Thoracic aorta (tissue), 2 donors: ENCODE data around the gene ASB1. TPM values are rescaled to one million over a fixed set of nuclear protein-coding genes. Genes with fewer than 3 reads are reported as not detected.
"Not testable (repeated sequence)": the region's sequence is repeated elsewhere in the genome, so short reads cannot be mapped to it uniquely, and the experiment has no call there.

ENCODE experiments used
- ATAC-seq: fragments of 150-250 bp; one replicate; pipeline ENCODE4 v1.8.0; 2017; ENCODE audit warnings: low read depth; ENCODE audit not compliant: insufficient number of reproducible peaks, low FRiP score
- DNase-seq: peaks from one replicate; pipeline ENCODE4 v3.0.0-alpha.2; 2020; ENCODE audit warnings: low spot score
- H3K27ac ChIP-seq, 2 donors: fragments of 200-600 bp; sonication (generic); 1 replicate in 1 of 2; 2 replicates in 1 of 2; pipeline ENCODE4 v1.5.1; 2016; ENCODE audit warnings: mild to moderate bottlenecking in 2 of 2, moderate library complexity in 2 of 2
- H3K27me3 ChIP-seq: fragments of 200-600 bp; sonication (generic); replicated peaks from 2 replicates; pipeline ENCODE4 v1.6.0; 2016; ENCODE audit warnings: mild to moderate bottlenecking; ENCODE audit not compliant: insufficient read depth
- H3K36me3 ChIP-seq: fragments of 200-600 bp; sonication (generic); one replicate; pipeline ENCODE4 v1.5.1; 2016
- H3K4me1 ChIP-seq, 2 donors: fragments of 200-600 bp; sonication (generic); 1 replicate in 1 of 2; 2 replicates in 1 of 2; pipeline versions ENCODE4 v1.5.1 to v1.6.0; 2016; ENCODE audit warnings: low read depth in 2 of 2, mild to moderate bottlenecking in 1 of 2; ENCODE audit not compliant: control insufficient read depth in 1 of 2
- H3K4me3 ChIP-seq: fragments of 200-600 bp; sonication (generic); 2 replicates; pipeline ENCODE4 v1.5.1; 2016; ENCODE audit warnings: mild to moderate bottlenecking
- H3K9me3 ChIP-seq: fragments of 200-600 bp; sonication (generic); 2 replicates; pipeline ENCODE4 v1.5.1; 2016
- total RNA-seq, 2 donors: library from RNA; depleted of rRNA; stranded (reverse); fragments of >200 nt; gene quantifications; one replicate each; pipeline versions ENCODE4 v1.1.0 to v1.2.3, GENCODE V29; 2016
- TF ChIP-seq, protein P1 (sequence below): fragments of 200-600 bp; sonication (generic); IDR thresholded peaks from one replicate; pipeline ENCODE4 v1.5.1; 2019; ENCODE audit warnings: antibody characterized with exemption

ASB1 gene
- total RNA-seq, 2 donors from 2014 or later = 30.3 to 48.7 TPM

GRCh38 chr2:238440767-238441166, 14.0 kb downstream of the ASB1 start:
- H3K36me3 ChIP-seq = peaks cover 12% of the 10 kb centered on the region
- no peak overlapping the region for H3K27ac ChIP-seq
- peaks cover 6 to 20% of the 10 kb centered on the region in 2 donors for H3K4me1 ChIP-seq
- H3K27me3 ChIP-seq = no peaks in the 10 kb centered on the region
- ATAC-seq (no peak), DNase-seq (no peak)
- no peak overlapping the region for H3K4me3 ChIP-seq
- no peaks in the 10 kb centered on the region for H3K9me3 ChIP-seq
- TF ChIP-seq, protein P1, sequence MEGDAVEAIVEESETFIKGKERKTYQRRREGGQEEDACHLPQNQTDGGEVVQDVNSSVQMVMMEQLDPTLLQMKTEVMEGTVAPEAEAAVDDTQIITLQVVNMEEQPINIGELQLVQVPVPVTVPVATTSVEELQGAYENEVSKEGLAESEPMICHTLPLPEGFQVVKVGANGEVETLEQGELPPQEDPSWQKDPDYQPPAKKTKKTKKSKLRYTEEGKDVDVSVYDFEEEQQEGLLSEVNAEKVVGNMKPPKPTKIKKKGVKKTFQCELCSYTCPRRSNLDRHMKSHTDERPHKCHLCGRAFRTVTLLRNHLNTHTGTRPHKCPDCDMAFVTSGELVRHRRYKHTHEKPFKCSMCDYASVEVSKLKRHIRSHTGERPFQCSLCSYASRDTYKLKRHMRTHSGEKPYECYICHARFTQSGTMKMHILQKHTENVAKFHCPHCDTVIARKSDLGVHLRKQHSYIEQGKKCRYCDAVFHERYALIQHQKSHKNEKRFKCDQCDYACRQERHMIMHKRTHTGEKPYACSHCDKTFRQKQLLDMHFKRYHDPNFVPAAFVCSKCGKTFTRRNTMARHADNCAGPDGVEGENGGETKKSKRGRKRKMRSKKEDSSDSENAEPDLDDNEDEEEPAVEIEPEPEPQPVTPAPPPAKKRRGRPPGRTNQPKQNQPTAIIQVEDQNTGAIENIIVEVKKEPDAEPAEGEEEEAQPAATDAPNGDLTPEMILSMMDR = no peak

DNA sequence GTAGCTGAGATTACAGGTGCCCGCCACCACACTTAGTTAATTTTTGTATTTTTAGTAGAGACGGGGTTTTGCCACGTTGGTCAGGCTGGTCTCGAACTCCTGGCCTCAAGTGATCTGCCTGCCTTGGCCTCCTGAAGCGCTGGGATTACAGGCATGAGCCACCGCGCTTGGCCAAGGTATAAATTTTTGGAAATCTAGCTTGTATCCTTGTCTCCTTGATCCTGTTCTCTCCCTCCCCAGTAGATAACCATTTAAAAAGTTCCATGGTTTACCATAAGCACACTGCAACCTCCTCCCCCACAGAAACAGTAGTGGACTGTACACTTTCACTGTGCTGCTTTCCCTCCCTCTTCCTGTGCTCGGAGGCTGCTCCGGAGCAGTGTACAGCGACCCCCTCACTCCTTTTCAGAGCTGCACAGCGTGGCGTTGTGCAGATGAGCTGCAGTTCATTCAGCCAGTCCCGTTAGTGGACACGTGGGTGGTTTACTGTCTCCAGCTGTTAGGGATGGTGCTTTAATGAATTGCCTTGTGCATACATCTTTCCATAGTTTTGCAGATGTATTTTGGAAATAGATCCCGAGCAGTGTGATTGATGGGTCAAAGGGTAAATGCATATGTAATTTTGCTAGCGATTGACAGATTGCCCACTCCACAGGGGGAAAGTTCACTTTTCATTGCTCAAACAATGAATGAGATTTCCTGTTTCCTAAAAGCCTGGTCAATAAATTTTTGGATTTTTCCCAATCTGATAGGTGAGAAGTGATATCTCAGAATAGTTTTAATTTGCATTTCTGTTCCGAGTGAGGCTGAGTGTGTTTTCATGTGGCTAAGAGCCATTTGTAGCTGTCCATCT, 14.8 kb downstream of the ASB1 start:
- DNase-seq = no peak
- Histone ChIP-seq H3K4me3 (no peak overlapping the region), H3K27me3 (no peaks in the 10 kb centered on the region), H3K4me1 (peaks cover 6 to 20% of the 10 kb centered on the region in 2 donors), H3K27ac (no peak overlapping the region), H3K9me3 (no peaks in the 10 kb centered on the region), H3K36me3 (peaks cover 17% of the 10 kb centered on the region)
- no peak for ATAC-seq
- TF ChIP-seq, protein P1 = no peak

- ATAC-seq, H3K27ac ChIP-seq, H3K27me3 ChIP-seq, H3K9me3 ChIP-seq, DNase-seq, H3K4me3 ChIP-seq: not testable (repeated sequence)
- H3K4me1 ChIP-seq = peaks cover 6 to 20% of the 10 kb centered on the region in 2 donors
- peaks cover 25% of the 10 kb centered on the region for H3K36me3 ChIP-seq
Observed at GRCh38 chr2:238442257-238442656, 15.5 kb downstream of the ASB1 start.

DNA sequence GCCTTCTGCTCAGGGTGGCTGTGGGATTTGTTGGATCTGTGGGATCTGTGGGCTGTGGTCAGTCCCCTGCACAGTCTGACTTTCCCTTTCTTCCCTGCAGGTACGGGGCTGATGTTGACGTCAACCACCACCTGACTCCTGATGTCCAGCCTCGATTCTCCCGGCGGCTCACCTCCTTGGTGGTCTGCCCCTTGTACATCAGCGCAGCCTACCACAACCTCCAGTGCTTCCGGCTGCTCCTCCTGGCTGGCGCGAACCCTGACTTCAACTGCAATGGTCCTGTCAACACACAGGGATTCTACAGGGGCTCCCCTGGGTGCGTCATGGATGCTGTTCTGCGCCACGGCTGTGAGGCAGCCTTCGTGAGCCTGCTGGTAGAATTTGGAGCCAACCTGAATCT, 17.5 kb downstream of the ASB1 start:
- H3K27me3 ChIP-seq = no peaks in the 10 kb centered on the region
- TF ChIP-seq, protein P1 = no peak
- H3K4me3 ChIP-seq = no peak overlapping the region
- no peak overlapping the region for H3K27ac ChIP-seq
- H3K9me3 ChIP-seq = no peaks in the 10 kb centered on the region
- no peak for ATAC-seq
- H3K36me3 ChIP-seq = peaks cover 36% of the 10 kb centered on the region
- peaks cover 2 to 12% of the 10 kb centered on the region in 2 donors for H3K4me1 ChIP-seq
- no peak for DNase-seq

- no peak overlapping the region for H3K27ac ChIP-seq
- DNase-seq (no peak), ATAC-seq (no peak)
- H3K4me1 ChIP-seq = peaks cover 2% of the 10 kb centered on the region in 2 donors
- no peaks in the 10 kb centered on the region for H3K27me3 ChIP-seq
- peaks cover 41% of the 10 kb centered on the region for H3K36me3 ChIP-seq
- no peaks in the 10 kb centered on the region for H3K9me3 ChIP-seq
- TF ChIP-seq, protein P1 = no peak
- no peak overlapping the region for H3K4me3 ChIP-seq
Observed at GRCh38 chr2:238445409-238446190, 18.9 kb downstream of the ASB1 start.
